PC-9 (cell line): ENCODE data around the gene TGFBR3.

Source experiments
- CTCF ChIP-seq: fragments of 200-600 bp; sonication (generic); conservative IDR thresholded peaks from 2 replicates; pipeline ENCODE4 v1.6.1; 2017; ENCODE audit warnings: mixed run types, antibody characterized with exemption, mild to moderate bottlenecking, moderate library complexity
- EZH2 ChIP-seq: fragments of 200-600 bp; sonication (generic); IDR thresholded peaks from 2 replicates; pipeline ENCODE4 v1.8.0; 2017; ENCODE audit warnings: antibody characterized with exemption, low read depth

GRCh38 chr1:91715416-91716000, 170.4 kb downstream of the TGFBR3 start:
- TF ChIP-seq CTCF = no peak
- no peak for TF ChIP-seq EZH2
